Cardiac fibroblast (primary cell): Measurements from ENCODE around the gene GPER1.

Source experiments
- DNase-seq, 2 donors: peaks; one replicate each; pipeline versions ENCODE4 v3.0.0 to v3.0.0-alpha.2; 2010; ENCODE audit warnings: low read depth in 2 of 2
- H3K4me3 ChIP-seq, 2 donors: replicated peaks in 1 of 2; 1 replicate in 1 of 2; 2 replicates in 1 of 2; pipeline ENCODE4 v1.5.1; 2011; ENCODE audit warnings: low read depth in 2 of 2, low read length in 2 of 2, mild to moderate bottlenecking in 2 of 2, moderate library complexity in 1 of 2
- TF ChIP-seq, protein P1 (sequence below): IDR thresholded peaks from one replicate; pipeline ENCODE4 v1.5.1; 2011; ENCODE audit warnings: low read depth, mild to moderate bottlenecking, low read length, inconsistent platforms

GPER1 gene

DNA sequence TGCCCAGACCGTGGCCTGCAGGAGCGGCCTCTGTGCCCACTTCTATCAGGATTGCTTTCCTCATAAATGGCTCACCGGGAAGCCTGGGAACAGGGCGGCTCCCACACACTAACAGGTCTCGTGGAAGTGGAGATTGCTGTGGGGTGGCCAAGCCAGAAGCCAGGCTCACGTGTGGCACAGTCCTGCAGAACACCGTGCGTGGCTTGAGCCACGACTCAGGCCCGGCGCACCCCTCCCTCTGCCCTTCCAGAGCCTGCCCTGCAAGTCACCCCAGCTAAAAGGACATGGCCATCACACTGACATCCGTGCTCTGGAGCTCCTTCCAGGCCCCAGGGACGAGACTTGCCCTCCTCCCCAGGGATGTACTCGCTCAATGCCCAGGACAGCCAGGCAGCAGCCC, 7.0 kb downstream of the GPER1 start:
- no peak for DNase-seq

DNA sequence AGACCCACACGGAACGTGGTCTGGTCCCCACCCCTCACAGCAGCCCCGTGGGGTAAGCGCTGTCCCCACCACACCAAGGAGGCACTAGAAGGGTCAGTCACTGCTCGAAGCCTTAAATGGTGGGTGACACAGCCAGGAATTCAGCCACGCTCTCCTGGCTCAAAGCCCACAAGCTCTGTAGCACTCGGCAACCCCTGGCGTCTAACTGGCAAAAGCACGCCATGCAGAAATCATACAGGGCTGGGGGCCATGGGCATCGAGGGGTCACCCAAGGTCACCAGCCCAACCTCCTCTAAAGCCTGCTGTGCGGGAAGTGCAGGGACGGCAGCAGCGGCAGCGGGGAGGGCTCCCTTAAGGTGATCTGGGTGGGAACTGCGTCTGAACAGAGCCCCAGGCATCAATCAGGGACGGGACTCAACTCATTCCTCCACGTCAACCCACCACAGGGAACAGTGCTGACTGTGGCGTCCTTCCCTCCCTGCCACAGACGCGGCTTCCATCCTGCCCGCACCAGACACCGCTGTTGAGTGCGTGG, 7.8 kb downstream of the GPER1 start:
- no peak overlapping the region for H3K4me3 ChIP-seq
- TF ChIP-seq, protein P1, sequence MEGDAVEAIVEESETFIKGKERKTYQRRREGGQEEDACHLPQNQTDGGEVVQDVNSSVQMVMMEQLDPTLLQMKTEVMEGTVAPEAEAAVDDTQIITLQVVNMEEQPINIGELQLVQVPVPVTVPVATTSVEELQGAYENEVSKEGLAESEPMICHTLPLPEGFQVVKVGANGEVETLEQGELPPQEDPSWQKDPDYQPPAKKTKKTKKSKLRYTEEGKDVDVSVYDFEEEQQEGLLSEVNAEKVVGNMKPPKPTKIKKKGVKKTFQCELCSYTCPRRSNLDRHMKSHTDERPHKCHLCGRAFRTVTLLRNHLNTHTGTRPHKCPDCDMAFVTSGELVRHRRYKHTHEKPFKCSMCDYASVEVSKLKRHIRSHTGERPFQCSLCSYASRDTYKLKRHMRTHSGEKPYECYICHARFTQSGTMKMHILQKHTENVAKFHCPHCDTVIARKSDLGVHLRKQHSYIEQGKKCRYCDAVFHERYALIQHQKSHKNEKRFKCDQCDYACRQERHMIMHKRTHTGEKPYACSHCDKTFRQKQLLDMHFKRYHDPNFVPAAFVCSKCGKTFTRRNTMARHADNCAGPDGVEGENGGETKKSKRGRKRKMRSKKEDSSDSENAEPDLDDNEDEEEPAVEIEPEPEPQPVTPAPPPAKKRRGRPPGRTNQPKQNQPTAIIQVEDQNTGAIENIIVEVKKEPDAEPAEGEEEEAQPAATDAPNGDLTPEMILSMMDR, result no peak
- no peak for DNase-seq

More for the DNA sequence above, 7.0 kb downstream of the GPER1 start:
- no peak overlapping the region for H3K4me3 ChIP-seq
- TF ChIP-seq, protein P1, result no peak

DNA sequence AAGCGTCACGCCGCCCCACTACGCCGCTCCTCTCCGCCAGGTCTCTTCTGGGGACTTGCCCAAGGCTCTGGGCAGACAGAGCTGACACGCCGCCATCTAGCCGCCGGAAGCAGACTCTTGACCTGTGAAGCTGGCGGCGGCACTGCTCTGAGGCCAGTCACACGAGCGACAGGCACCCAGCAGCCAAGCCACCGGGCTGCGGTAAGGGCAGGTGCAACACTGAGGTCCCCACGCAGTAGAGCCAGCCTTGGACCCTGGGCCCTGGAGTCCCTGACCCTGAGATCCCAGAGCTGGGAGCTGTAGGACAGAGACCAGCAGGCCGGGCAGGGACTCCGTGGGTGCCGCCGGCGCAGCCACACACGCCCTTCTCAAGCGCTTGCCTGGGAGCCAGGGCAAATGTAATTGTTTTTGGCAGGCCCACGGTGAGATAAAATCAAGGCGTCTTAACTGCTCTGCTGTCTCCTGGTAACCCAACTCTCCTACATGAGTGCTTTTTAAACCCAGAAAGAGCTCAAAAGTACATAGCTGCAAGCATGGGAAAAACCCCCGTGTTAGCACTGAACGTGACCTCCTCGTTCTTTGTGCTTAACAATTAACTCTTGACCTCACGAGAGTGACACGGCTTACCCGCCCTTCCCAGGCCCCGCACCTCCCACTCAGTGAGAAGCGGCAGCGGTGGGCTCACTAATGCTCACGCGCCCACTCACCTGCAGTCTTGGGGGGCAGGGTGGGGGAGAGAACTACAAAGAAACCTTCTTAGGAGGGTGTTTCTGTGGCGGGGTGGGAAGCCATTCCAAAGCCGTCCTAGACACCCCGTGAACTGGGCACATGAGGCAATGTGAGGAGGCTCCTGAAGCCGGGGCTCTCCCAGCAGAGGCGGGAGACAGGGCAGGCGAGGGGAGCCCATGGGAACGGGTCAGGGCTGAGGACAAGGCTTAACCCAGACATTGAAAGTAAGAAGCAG, 8.5 kb downstream of the GPER1 start:
- no peak for DNase-seq
- H3K4me3 ChIP-seq, result no peak overlapping the region
- TF ChIP-seq, protein P1, result no peak

DNA sequence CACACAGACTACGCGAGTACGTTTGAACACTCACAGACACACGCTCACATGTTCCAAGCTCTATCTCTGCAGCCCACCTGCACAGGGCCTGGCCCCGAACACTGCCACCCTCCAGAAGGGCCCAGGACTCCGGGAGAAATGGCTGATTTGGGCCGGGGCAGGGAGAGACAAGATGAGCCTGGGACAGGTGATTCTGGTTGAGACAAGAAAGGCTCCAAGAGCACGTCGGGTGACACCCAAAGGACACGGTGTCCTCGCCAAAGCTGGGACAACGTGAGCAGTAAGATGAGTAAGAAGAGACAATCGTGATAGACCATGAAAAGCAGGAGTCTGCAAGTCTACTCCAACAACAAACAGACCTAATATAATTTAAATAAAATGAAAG, 9.2 kb downstream of the GPER1 start:
- no peak overlapping the region for H3K4me3 ChIP-seq
- TF ChIP-seq, protein P1, result no peak
- DNase-seq, result no peak

DNA sequence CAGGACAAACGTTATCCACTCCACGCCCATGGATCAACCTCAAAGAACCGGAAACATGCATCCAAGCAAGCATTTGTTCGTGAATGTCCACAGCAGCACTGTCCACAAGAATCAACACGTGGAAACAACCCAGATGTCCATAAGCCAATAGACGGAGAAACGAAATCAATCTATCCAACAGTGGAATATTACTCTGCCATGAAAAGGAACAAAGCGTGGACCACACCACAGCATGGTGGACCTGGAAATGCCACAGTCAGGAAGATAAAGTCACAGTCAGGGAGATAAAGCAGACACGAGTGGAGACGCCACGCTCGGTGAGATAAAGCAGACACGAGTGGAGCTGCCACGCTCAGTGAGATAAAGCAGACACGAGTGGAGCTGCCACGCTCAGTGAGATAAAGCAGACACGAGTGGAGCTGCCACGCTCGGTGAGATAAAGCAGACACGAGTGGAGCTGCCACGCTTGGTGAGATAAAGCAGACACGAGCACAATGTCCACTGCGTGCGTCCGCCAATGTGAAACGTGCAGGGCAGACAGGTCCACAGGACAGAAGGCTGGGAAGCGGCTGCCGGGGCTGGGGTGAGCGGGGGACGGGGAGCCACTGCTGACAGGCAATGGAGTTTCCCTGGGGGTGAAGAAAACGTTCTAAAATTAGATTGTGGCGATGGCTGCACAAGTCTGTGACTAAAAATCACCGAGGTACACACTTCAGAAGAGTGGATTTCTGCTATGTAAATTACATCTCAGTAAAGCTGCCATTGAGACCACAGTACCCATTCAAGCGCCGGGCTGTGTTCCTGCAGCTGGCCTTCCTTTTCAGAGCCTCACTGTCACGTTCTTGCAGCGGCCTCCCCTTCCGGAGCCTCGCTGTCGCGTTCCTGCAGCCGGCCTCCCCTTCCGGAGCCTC, 10.6 kb downstream of the GPER1 start:
- TF ChIP-seq, protein P1, result no peak
- no peak for DNase-seq
- H3K4me3 ChIP-seq, result no peak overlapping the region

DNA sequence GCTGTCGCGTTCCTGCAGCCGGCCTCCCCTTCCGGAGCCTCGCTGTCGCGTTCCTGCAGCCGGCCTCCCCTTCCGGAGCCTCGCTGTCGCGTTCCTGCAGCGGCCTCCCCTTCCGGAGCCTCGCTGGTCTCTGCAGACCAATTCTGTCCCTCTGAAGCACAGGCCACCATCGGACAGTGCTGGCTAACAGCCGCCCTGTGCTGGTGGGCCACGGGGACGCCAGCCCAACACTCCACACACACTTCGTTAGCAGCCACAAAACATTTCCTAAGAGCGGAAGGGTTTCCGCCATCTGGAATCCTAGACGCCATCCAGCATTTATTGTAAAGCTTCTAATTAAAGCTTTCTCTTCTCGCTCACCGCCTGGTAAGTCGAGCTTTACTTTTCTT, 11.2 kb downstream of the GPER1 start:
- no peak for DNase-seq
- TF ChIP-seq, protein P1, result no peak
- H3K4me3 ChIP-seq, result no peak overlapping the region
